ENCODE results near the gene NFATC1. TPM values are rescaled to one million over a fixed set of nuclear protein-coding genes. Genes with fewer than 3 reads are reported as not detected.

NFATC1 gene
- total RNA-seq, 1 donor from 2014 or later: 8.1 TPM

GRCh38 chr18:79530821-79531220 is 135.1 kb downstream of the NFATC1 start:
- DNase-seq (ENCODE audit: extremely low spot score, unreplicated experiment): no peak
- no peak for TF ChIP-seq CTCF (IDR thresholded peaks at IDR 0.05)

GRCh38 chr18:79531386-79531785 is 135.7 kb downstream of the NFATC1 start:
- no peak for TF ChIP-seq CTCF (IDR thresholded peaks at IDR 0.05)
- no peak overlapping the region for H3K4me3 Mint-ChIP-seq (ENCODE audit: unreplicated experiment)
- no peak overlapping the region for H3K27ac Mint-ChIP-seq (ENCODE audit: unreplicated experiment)
- no peaks in the 10 kb centered on the region for H3K36me3 Mint-ChIP-seq (ENCODE audit: unreplicated experiment)
- H3K9me3 Mint-ChIP-seq (ENCODE audit: unreplicated experiment): no peaks in the 10 kb centered on the region
- H3K27me3 Mint-ChIP-seq (ENCODE audit: unreplicated experiment): peaks cover 28% of the 10 kb centered on the region
- no peak for DNase-seq (ENCODE audit: extremely low spot score, unreplicated experiment)
- H3K4me1 Mint-ChIP-seq (ENCODE audit: unreplicated experiment): peaks cover 4% of the 10 kb centered on the region

More at GRCh38 chr18:79530821-79531220, 135.1 kb downstream of the NFATC1 start:
- Mint-ChIP-seq H3K27me3 (ENCODE audit: unreplicated experiment) (peaks cover 22% of the 10 kb centered on the region), H3K4me1 (ENCODE audit: unreplicated experiment) (peaks cover 9% of the 10 kb centered on the region), H3K4me3 (ENCODE audit: unreplicated experiment) (no peak overlapping the region), H3K36me3 (ENCODE audit: unreplicated experiment) (no peaks in the 10 kb centered on the region), H3K9me3 (ENCODE audit: unreplicated experiment) (no peaks in the 10 kb centered on the region), H3K27ac (ENCODE audit: unreplicated experiment) (no peak overlapping the region)

GRCh38 chr18:79531926-79532312 is 136.2 kb downstream of the NFATC1 start:
- no peak for TF ChIP-seq CTCF (IDR thresholded peaks at IDR 0.05)
- Mint-ChIP-seq H3K27me3 (ENCODE audit: unreplicated experiment) (peaks cover 33% of the 10 kb centered on the region), H3K36me3 (ENCODE audit: unreplicated experiment) (no peaks in the 10 kb centered on the region), H3K4me3 (ENCODE audit: unreplicated experiment) (no peak overlapping the region), H3K4me1 (ENCODE audit: unreplicated experiment) (no peaks in the 10 kb centered on the region), H3K27ac (ENCODE audit: unreplicated experiment) (no peak overlapping the region), H3K9me3 (ENCODE audit: unreplicated experiment) (no peaks in the 10 kb centered on the region)
- no peak for DNase-seq (ENCODE audit: extremely low spot score, unreplicated experiment)

- TF ChIP-seq CTCF (IDR thresholded peaks at IDR 0.05): no peak
- DNase-seq (ENCODE audit: extremely low spot score, unreplicated experiment): no peak
- Mint-ChIP-seq H3K4me3 (ENCODE audit: unreplicated experiment) (no peak overlapping the region), H3K36me3 (ENCODE audit: unreplicated experiment) (no peaks in the 10 kb centered on the region), H3K4me1 (ENCODE audit: unreplicated experiment) (no peaks in the 10 kb centered on the region), H3K27me3 (ENCODE audit: unreplicated experiment) (peaks cover 35% of the 10 kb centered on the region), H3K9me3 (ENCODE audit: unreplicated experiment) (no peaks in the 10 kb centered on the region), H3K27ac (ENCODE audit: unreplicated experiment) (no peak overlapping the region)
Measured at GRCh38 chr18:79532313-79533007, 136.7 kb downstream of the NFATC1 start.

- Mint-ChIP-seq H3K4me1 (ENCODE audit: unreplicated experiment) (no peaks in the 10 kb centered on the region), H3K27ac (ENCODE audit: unreplicated experiment) (no peak overlapping the region), H3K36me3 (ENCODE audit: unreplicated experiment) (no peaks in the 10 kb centered on the region), H3K9me3 (ENCODE audit: unreplicated experiment) (no peaks in the 10 kb centered on the region), H3K4me3 (ENCODE audit: unreplicated experiment) (no peak overlapping the region), H3K27me3 (ENCODE audit: unreplicated experiment) (peaks cover 40% of the 10 kb centered on the region)
- no peak for TF ChIP-seq CTCF (IDR thresholded peaks at IDR 0.05)
- no peak for DNase-seq (ENCODE audit: extremely low spot score, unreplicated experiment)
Measured at GRCh38 chr18:79533146-79533545, 137.4 kb downstream of the NFATC1 start.

Data from osteocyte (in vitro differentiated cells).